Midbrain (tissue), 1 donor: ENCODE results near the gene PCGF2.
"Not testable (repeated sequence)": the region's sequence is repeated elsewhere in the genome, so short reads cannot be mapped to it uniquely, and the experiment has no call there.

Experiments
- DNase-seq: peaks from one replicate; lab custom pipeline; 2025; lab: John Stamatoyannopoulos, UW

Gene PCGF2

GRCh38 chr17:38748149-38748891, at the start of gene PCGF2:
Gene PCGF2, minus strand, starts transcription at chr17:38748336. Its CDS starts 7,934 bp downstream, at chr17:38740402.
- DNase-seq: peak; percentile 34

- no peak for DNase-seq
Observed at GRCh38 chr17:38797828-38798227, 49.7 kb upstream of the PCGF2 start.

- no peak for DNase-seq
Observed at GRCh38 chr17:38797158-38797490, 49.0 kb upstream of the PCGF2 start.

GRCh38 chr17:38796451-38797157, 48.5 kb upstream of the PCGF2 start:
- no peak for DNase-seq

- no peak for DNase-seq
Observed at GRCh38 chr17:38794221-38794620, 46.1 kb upstream of the PCGF2 start.

GRCh38 chr17:38791162-38791561, 43.0 kb upstream of the PCGF2 start:
- no peak for DNase-seq

GRCh38 chr17:38790148-38790707, 42.1 kb upstream of the PCGF2 start:
- DNase-seq: not testable (repeated sequence)

- DNase-seq: no peak
Observed at GRCh38 chr17:38789185-38789584, 41.0 kb upstream of the PCGF2 start.

- not testable (repeated sequence) for DNase-seq
Observed at GRCh38 chr17:38787999-38788398, 39.9 kb upstream of the PCGF2 start.

GRCh38 chr17:38786372-38786771, 38.2 kb upstream of the PCGF2 start:
- DNase-seq: no peak

GRCh38 chr17:38783227-38783626, 35.1 kb upstream of the PCGF2 start:
- no peak for DNase-seq

GRCh38 chr17:38779965-38780752, 32.0 kb upstream of the PCGF2 start:
- DNase-seq: no peak

GRCh38 chr17:38777641-38778250, 29.6 kb upstream of the PCGF2 start:
- DNase-seq: no peak

- DNase-seq: no peak
Observed at GRCh38 chr17:38773258-38773657, 25.1 kb upstream of the PCGF2 start.

GRCh38 chr17:38768417-38768816, 20.3 kb upstream of the PCGF2 start:
- no peak for DNase-seq

- no peak for DNase-seq
Observed at GRCh38 chr17:38766341-38766740, 18.2 kb upstream of the PCGF2 start.

- DNase-seq: no peak
Observed at GRCh38 chr17:38762231-38762630, 14.1 kb upstream of the PCGF2 start.

GRCh38 chr17:38761612-38762011, 13.5 kb upstream of the PCGF2 start:
- no peak for DNase-seq

- DNase-seq: no peak
Observed at GRCh38 chr17:38753071-38753506, 5.0 kb upstream of the PCGF2 start.

- peak; percentile 99 for DNase-seq
Observed at GRCh38 chr17:38752308-38753070, 4.4 kb upstream of the PCGF2 start, which contains the start of gene PSMB3. Gene PSMB3, plus strand, starts transcription at chr17:38752741. Its CDS starts 86 bp downstream, at chr17:38752827.

GRCh38 chr17:38751808-38752307, 3.7 kb upstream of the PCGF2 start:
- DNase-seq: peak; percentile 58
